ENCODE data around the gene PATL2.

DNA sequence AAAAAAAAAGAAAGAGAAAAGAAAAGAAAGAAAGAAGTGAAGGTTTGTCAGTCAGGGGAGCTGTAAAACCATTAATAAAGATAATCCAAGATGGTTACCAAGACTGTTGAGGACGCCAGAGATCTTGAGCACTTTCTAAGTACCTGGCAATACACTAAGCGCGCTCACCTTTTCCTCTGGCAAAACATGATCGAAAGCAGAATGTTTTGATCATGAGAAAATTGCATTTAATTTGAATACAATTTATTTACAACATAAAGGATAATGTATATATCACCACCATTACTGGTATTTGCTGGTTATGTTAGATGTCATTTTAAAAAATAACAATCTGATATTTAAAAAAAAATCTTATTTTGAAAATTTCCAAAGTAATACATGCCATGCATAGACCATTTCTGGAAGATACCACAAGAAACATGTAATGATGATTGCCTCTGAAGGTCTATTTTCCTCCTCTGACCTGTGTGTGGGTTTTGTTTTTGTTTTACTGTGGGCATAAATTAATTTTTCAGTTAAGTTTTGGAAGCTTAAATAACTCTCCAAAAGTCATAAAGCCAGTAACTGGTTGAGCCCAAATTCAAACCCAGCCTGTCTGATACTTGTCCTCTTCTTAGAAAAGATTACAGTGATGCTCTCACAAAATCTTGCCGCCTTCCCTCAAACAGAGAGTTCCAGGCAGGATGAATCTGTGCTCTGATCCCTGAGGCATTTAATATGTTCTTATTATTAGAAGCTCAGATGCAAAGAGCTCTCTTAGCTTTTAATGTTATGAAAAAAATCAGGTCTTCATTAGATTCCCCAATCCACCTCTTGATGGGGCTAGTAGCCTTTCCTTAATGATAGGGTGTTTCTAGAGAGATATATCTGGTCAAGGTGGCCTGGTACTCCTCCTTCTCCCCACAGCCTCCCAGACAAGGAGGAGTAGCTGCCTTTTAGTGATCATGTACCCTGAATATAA is 2.2 kb upstream of the PATL2 start:
- TF ChIP-seq POLR2AphosphoS5 (IDR thresholded peaks at IDR 0.05; ENCODE audit: low read depth, low read length) (peak; percentile 67), POLR2A (IDR thresholded peaks at IDR 0.05; ENCODE audit: low read depth, low read length) (peak; percentile 14; the same call in 1 of the 2 replicates), SPI1 (IDR thresholded peaks at IDR 0.05; ENCODE audit: low read depth, low read length) (no peak)

Measured in GM12891 (cell line).